DLD1 (cell line): Measurements from ENCODE around the gene VWA5B2.

Source experiments
- in situ Hi-C: cut with HindIII; loops from 2 replicates; pipeline ENCODE4 v1.10.0; 2017; ENCODE audit warnings: low sequenced_read_pairs

The VWA5B2 gene

DNA sequence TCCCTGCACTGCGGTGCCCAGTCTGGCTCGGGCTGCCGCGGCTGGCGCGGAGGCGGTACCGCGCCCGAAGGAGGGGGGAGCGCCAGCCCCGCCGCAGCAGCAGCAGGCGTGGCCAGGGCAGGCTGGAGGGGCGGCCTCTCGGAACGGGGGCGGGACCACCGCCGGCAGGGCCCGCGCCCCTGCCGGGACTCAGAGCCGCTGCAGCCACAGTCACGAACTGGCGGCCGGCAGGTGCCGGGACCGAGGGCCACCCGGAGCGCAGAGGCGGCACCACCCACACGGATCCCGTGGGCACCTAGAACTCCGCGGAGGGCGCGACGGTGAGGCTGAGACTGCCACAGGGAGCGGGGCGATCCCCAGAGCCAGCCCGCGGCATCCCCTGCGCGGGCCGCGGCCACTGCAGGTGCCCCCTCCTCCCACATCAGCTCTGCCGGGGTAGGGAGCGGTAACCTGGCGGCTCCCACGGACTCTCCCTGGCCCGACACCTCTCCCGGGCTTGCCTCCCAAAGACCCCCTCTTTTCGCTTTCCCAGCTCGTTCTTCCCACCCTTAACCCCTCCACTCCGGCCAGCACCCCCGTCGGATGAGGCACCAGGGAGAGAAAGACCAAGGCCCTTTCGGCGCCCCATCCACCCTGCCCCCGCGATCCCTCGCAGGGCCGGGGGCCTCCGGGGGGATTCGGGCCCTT lies at the start of gene VWA5B2:
Gene VWA5B2, plus strand, starts transcription at position 192 of the 687 bp plus-strand sequence. CDS start 944 bp downstream, outside the sequence.
- in situ Hi-C loops, result loop anchor here (25.0 kb wide), 1 partner anchor 342 kb away; the partner anchor contains the start of gene PARL

DNA sequence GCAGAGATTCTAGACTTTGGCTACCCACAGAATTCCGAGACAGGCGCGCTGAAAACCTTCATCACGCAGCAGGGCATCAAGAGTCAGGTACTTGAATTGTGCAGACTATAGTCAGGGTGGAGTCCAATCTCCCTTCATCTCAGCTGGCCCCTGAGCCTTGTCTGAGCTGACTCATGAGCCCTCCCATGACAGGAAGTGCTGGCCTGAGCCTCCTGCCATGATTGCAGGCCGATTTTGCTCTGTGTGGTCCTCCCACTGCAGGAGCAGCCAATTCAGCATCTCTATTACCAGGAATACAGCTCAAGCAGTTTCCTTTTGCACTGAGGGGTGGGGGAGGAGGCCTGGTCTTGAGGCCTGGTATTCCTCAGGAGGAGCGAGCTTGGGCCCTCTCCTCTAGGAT lies 49.2 kb upstream of the VWA5B2 start:
- in situ Hi-C loops, result no loop called here

DNA sequence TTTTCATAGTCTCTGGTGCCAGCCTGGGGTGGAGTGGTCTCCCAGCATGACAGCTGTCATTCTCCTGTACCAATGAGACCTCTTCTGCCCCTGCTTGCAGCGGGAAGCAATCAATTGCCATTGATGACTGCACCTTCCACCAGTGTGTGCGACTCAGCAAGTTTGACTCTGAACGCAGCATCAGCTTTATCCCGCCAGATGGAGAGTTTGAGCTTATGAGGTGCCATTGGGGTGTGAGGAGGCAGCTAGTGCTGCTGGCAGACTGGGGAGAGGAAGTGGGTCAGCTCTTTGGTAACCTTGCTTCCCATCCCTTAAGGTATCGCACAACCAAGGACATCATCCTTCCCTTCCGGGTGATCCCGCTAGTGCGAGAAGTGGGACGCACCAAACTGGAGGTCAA lies 47.8 kb upstream of the VWA5B2 start:
- in situ Hi-C loops, result no loop called here

DNA sequence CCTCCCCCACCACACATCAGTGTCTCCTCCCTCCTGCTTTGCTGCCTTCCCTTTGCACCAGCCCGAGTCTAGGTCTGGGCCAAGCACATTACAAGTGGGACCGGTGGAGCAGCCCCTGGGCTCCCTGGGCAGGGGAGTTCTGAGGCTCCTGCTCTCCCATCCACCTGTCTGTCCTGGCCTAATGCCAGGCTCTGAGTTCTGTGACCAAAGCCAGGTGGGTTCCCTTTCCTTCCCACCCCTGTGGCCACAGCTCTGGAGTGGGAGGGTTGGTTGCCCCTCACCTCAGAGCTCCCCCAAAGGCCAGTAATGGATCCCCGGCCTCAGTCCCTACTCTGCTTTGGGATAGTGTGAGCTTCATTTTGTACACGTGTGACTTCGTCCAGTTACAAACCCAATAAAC lies 45.7 kb upstream of the VWA5B2 start:
- in situ Hi-C loops, result no loop called here

DNA sequence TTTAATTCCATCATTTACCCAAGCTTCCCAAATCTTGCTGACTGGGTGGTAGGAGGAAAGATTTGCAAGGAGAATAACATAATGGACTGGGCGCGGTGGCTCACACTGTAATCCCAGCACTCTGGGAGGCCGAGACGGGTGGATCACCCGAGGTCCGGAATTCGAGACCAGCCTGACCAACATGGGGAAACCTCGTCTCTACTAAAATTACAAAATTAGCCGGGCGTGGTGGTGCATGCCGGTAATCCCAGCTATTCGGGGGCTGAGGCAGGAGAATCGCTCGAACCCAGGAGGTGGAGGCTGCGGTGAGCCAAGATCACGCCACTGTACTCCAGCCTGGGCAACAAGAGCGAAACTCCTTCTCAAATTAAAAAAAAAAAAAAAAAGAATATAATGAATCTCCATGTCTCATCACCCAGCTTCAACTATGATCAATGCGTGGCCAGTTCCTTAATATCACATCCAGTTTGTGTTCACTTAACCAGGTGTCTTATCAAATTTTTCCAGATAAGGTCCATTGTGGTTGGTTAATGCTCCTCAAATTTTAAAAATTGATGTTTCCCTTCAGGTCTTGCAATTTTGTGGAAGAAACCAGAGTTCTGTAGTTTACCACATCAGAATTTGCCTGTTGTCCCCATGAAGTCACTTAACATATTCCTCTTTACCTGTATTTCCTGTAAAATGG lies 44.7 kb upstream of the VWA5B2 start:
- in situ Hi-C loops, result no loop called here

DNA sequence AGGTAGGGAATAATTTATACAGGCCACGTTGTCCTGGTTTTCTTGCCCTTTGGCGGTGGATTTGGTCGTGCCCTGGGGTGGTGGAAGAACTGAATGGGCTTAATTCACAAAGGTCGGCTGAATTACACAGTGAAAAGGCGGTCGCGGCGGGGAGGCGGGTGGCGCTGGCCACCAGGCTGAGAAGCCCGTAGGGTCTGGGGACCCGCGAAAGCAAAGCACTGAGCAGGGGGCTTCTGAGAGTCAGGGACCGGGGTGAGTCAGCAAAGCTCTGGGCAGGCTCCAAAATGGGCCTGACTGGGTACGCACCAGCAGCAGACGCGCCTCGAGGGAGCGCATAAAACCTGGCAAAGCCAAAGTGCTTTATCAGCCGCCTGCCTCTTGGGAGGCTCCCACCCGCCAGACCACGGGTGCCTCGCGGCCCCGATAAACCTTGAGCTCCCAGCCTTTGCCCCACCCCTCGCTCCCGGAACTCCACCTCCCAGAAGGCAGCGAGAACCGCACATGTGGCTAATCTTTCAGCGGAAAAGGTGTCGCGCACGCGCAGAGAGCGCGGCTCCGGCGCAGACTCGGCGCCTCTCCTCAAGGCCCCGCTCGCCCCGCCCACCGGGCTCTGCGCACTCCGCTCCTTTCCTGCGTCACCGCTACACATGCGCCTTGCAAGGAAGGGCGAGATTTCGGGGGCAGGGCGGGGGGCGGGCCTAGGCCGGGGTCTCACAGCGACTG lies 43.8 kb upstream of the VWA5B2 start:
- in situ Hi-C loops, result no loop called here

DNA sequence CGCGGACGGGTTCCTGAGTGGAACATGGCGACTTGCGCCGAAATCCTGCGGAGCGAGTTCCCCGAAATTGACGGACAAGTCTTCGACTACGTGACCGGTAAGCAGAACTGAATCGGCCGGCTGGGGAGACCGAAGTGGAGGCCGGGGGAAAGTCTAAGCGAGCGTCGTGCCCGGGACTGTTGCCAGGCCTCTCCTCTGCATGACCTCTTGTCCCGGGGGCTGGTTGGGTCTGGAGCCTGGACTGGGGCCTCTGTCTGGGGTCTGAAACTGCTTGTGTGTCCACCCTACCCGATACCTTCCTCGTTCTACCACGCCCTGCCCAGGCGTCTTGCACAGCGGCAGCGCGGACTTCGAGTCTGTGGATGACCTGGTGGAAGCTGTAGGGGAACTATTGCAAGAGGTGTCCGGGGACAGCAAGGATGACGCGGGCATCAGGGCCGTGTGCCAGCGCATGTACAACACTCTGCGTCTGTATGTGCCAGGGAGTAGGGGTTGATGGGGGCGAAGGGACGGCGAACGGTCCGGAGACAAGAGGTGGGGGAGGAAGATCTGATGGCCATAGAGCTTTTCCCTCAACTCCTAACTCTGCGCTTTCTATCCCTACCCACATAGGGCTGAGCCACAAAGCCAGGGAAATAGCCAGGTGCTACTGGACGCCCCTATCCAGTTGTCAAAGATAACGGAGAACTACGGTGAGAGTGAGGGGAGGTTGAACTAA lies 43.0 kb upstream of the VWA5B2 start, which contains the start of gene ABCF3:
Gene ABCF3, plus strand, starts transcription at position 16 of the 718 bp plus-strand sequence. Its CDS starts 9 bp downstream, at position 25.
- in situ Hi-C loops, result no loop called here

DNA sequence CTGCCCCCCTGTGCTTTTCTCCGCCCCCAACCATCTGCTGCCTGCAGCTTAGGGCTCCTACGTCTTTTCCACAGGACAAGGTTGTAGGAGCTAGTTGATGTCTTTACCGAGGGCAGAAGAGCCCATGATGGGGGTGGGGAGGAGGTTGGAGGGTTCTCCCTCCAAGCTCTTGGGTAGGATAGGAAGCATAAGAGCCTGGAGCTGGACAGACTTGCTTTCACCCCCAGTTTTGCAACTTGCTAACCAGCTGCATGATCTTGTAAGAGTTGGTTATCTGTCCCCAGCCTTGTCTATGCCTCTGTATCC lies 42.5 kb upstream of the VWA5B2 start:
- in situ Hi-C loops, result no loop called here

DNA sequence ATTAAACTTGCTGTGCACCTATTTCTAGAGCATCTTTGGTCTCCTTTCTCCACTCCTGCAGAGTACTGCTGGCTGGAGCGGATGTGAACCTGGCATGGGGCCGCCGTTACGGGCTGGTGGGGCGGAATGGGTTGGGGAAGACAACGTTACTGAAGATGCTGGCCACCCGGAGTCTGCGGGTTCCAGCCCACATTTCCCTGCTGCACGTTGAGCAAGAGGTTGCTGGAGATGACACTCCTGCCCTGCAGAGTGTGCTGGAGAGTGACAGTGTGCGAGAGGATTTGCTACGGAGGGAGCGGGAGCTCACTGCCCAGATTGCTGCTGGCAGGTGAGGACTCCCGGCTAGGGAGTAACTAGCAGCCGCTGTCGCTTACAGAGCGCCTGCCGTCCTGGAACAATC lies 41.3 kb upstream of the VWA5B2 start:
- in situ Hi-C loops, result no loop called here

DNA sequence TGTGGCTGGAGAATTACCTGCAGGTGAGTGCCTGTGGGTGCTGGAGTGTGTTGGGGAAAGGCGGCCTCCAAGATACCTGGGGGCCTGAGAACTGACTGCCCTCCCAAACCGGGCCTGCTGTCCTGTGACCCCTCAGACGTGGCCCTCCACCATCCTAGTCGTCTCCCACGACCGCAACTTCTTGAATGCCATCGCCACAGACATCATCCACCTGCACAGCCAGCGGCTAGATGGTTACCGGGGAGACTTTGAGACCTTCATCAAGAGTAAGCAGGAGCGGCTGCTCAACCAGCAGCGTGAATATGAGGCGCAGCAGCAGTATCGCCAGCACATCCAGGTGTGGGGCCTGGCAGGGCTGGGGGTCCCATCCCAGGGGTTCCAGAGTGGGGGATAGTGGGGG lies 40.0 kb upstream of the VWA5B2 start:
- in situ Hi-C loops, result no loop called here

DNA sequence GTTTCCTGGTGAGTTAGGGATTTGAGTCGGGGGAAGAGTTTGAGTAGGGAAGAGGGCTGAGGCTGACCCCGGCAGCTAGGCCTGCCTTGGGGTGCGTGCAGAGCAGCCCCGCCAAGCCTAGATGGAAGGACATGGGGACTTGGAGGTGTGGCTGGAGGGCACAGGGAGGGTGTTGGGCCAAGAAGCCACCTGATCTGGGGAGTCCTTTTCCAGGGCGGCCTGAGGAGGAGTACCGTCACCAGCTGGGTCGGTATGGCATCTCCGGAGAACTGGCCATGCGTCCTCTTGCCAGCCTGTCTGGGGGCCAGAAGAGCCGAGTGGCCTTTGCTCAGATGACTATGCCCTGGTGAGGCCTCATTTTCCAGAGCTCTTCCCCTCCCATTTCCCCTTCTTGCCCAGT lies 36.5 kb upstream of the VWA5B2 start:
- in situ Hi-C loops, result no loop called here

DNA sequence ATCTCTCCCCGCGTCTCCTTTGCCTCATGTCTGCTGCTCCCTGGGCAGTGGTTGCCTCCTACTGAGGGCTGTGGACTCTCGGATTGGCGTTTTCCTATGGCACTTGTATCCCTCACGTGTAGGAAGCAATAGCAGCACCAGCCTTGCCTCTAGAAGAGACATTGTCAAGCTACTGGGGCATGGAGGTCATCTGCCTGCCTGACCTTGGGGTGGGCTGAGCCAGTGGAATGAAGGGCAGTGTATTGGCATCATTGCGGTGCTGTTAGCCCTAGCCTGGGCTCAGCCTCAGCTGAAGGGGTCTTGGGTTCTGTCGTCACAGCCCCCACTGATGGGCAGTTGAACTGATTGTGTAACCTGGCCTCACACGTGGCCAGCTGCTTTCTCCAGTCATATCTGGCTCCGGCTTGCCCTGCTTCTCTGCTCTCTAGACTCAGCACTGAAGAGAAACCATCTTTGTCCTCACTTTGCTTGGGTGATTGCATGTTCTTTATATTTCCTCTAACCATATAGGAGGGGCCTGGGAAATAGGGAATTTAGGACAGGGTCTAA lies 35.3 kb upstream of the VWA5B2 start:
- in situ Hi-C loops, result no loop called here

DNA sequence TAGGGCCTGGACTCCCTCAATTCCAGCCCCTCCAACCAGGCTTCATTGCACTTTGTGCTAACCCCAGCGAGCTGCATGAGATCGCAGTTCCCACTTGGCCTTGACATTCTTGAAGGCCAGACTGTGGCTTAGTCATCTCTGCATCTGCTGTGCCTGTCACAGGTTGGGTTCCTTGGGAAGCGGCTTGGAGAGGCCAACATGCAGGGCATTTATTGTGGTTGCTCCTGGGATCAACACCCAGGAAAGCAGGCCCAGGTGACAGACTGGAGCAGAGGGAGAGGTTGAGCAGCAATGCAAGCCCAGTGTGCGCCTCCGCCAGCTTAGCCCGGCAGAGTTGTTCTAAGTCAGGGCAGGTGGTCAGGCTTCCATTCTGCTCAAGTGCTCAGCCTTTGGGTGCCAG lies 32.8 kb upstream of the VWA5B2 start:
- in situ Hi-C loops, result no loop called here

DNA sequence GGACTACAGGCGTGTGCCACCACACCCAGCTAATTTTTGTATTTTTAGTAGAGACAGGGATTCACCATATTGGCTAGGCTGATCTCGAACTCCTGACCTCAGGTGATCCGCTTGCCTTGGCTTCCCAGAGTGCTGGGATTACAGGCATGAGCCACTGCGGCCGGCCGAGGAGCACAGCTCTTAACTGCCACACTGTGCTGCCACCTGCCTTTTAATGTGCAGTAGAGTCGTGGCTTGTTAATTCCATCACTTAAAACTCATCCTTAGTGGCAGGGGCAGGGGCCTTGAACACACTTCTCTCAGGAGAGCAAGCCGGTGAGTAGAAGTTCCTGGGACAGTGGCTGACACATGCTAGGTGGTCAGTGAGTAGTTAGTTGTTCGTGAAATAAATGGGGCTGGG lies 30.9 kb upstream of the VWA5B2 start:
- in situ Hi-C loops, result no loop called here

DNA sequence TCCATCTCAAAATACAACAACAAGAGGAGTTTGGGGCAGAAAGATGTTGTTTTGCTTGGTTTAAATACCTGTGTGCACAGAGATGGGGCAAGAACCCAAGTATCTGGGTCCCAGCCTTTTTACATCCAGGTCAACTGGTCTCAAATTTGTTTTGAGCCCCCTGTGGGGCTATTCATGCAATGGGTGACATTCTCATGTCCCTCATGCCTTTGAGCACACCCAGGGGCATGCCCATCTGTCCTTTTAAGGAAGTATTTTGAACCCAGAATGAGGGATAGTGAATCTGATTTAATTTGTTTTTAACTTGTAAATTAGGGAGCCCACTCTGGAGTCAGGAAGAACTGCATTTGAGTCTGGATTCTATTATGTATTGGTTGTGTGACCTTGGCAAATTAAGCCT lies 28.6 kb upstream of the VWA5B2 start:
- in situ Hi-C loops, result no loop called here

DNA sequence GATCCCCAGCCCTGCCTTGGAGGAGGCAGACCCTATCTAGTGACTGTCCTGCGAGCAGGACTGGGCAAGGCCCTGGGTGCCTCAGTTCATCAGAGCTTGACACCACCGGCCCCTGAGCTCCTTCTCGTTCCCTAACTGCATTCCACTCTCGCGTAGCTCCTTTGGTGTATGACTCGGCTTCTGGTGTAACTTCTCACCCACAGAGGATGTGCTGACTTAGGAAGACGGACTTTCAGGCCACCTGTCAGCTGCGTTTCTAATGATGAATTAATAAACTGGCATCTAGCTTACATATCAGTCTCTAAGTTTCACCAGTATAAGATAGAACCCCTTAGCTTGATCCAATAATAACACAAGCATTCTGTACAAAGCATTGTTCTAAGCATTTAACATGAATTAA lies 25.9 kb upstream of the VWA5B2 start:
- in situ Hi-C loops, result no loop called here

DNA sequence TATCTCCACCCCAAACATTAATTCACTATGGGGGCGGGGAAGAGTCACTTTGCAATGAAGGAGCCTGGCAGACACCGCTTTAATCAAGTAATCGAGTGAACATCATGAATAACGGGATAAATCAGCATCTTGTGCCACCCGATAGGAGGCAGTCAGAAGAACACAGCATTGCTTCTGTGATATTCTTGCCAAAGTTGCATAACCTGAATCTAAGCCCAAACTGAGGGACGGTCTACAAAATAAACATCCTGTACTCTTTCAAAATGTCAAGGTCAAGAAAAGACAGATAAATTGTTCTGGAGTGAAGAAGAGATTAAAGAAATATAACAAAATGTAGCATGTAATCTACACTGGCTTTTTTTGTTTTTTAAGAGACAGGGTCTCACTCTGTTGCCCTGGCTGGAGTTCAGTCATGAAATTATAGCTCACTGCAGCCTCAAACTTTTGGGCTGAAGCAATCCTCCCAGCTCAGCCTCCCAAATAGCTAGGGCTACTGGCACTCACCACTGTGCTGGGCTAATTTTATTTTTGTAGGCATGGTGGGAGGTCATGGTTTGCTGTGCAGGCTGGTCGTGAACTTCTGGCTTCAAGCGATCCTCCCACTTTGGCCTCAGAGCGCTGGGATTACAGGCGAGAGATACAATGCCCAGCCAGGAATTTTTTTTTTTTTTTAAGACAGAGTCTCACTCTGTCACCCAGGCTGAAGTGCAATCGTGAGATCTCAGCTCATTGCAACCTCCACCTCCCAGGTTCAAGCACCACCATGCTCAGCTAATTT lies 20.1 kb upstream of the VWA5B2 start:
- in situ Hi-C loops, result no loop called here

DNA sequence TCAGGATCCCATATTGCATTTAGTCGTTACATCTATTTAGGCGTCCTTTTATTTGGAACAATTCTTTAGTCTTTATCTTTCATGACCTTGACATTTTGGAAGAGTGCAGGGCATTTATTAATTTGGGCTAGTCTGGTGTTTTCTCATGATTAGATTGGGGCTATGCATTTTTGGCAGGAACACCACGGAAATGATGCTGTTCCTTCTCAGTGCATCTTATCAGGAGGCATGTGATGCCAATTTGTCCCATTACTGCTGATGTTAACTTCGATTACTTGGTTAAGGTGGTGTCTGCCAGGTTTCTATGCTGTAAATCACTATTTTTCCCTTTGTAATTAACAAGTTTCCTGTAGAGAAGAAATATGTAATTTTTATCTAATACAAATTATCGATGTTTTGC lies 18.1 kb upstream of the VWA5B2 start:
- in situ Hi-C loops, result no loop called here

DNA sequence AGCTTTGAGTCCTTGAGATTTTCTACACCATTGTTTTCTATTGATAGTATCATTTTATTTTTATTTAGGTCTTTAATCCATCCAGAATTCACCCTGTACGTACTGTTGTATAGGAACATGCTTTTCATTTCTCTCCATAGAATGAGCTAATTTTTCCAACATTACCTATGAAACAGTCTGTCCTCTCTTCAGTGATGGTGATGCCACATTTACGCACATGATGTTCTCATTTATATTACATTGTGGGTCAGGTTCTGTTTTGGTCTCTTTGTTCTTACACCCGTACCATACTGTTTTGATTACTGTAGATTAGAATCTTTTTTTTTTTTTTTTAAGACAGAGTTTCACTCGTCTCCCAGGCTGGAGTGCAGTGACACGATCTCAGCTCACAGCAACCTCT lies 17.7 kb upstream of the VWA5B2 start:
- in situ Hi-C loops, result no loop called here

DNA sequence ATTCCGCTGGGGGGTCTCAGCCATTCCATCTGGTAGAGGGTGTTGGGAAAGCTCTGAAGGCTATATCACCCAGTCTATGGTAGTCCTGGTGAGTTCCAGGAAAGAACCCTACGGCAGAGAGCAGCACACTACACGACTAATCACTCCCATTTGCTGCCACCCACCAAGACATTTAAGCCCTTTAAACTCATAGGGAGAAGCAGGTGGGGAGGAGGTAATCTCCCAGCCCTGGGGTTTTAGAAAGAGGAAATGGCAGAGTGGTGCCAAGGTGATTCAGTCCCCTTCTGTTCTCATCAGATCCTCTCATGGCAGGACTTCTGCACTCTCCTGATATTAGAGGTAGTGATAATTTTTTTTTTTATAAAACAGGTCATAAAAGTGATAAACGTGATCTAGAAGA lies 10.6 kb upstream of the VWA5B2 start:
- in situ Hi-C loops, result no loop called here
